Vagina (tissue), 2 donors: Measurements from ENCODE around the gene UBE2O. TPM values are rescaled to one million over a fixed set of nuclear protein-coding genes. Genes with fewer than 3 reads are reported as not detected.

Experiments
- DNase-seq, 2 donors: peaks; one replicate each; pipeline ENCODE4 v3.0.0-alpha.2; 2017; ENCODE audit errors: extremely low spot score in 2 of 2
- H3K27ac ChIP-seq: fragments of 200-600 bp; sonication (generic); one replicate; pipeline ENCODE4 v1.5.1; 2019
- H3K27me3 ChIP-seq: fragments of 200-600 bp; sonication (generic); one replicate; pipeline ENCODE4 v1.5.1; 2019
- H3K36me3 ChIP-seq, 2 donors: fragments of 200-600 bp; sonication (generic); one replicate each; pipeline ENCODE4 v1.5.1; 2017 to 2019
- H3K4me1 ChIP-seq: fragments of 200-600 bp; sonication (generic); one replicate; pipeline ENCODE4 v1.5.1; 2019
- H3K4me3 ChIP-seq, 2 donors: fragments of 200-600 bp; sonication (generic); 1 replicate in 1 of 2; 2 replicates in 1 of 2; pipeline ENCODE4 v1.5.1; 2016 to 2019
- H3K9me3 ChIP-seq: fragments of 200-600 bp; sonication (generic); one replicate; pipeline ENCODE4 v1.5.1; 2019
- POLR2A ChIP-seq, 2 donors: fragments of 450-650 bp; IDR thresholded peaks; one replicate each; pipeline ENCODE4 v1.6.1; 2017; ENCODE audit warnings: antibody characterized with exemption in 2 of 2, mild to moderate bottlenecking in 2 of 2, moderate library complexity in 2 of 2
- POLR2AphosphoS5 ChIP-seq, 2 donors: sonication (generic); formaldehyde crosslinking; IDR thresholded peaks; one replicate each; pipeline ENCODE4 v1.9.0; 2017; ENCODE audit warnings: antibody characterized with exemption in 2 of 2, mild to moderate bottlenecking in 2 of 2, low read depth in 1 of 2; ENCODE audit not compliant: insufficient read depth in 1 of 2
- intact Hi-C: fragments of 100-400 bp; cut with DNase I; formaldehyde crosslinking; loops from one replicate; pipeline ENCODE4 v1.15.1; 2023
- total RNA-seq: library from RNA; depleted of rRNA; stranded (reverse); fragments of >200 nt; gene quantifications from one replicate; pipeline ENCODE4 v1.2.3, GENCODE V29; 2016
- TF ChIP-seq, protein P1 (sequence below), 3 experiments: fragments of 450-650 bp in 2 of 3; fragments of 200-600 bp in 1 of 3; sonication (generic) in 1 of 3; IDR thresholded peaks; one replicate each; pipeline ENCODE4 v1.5.1; 2017 to 2019; ENCODE audit warnings: antibody characterized with exemption in 3 of 3, mild to moderate bottlenecking in 2 of 3, moderate library complexity in 2 of 3

The UBE2O gene
- total RNA-seq, 1 donor from 2014 or later, result 29.7 TPM

DNA sequence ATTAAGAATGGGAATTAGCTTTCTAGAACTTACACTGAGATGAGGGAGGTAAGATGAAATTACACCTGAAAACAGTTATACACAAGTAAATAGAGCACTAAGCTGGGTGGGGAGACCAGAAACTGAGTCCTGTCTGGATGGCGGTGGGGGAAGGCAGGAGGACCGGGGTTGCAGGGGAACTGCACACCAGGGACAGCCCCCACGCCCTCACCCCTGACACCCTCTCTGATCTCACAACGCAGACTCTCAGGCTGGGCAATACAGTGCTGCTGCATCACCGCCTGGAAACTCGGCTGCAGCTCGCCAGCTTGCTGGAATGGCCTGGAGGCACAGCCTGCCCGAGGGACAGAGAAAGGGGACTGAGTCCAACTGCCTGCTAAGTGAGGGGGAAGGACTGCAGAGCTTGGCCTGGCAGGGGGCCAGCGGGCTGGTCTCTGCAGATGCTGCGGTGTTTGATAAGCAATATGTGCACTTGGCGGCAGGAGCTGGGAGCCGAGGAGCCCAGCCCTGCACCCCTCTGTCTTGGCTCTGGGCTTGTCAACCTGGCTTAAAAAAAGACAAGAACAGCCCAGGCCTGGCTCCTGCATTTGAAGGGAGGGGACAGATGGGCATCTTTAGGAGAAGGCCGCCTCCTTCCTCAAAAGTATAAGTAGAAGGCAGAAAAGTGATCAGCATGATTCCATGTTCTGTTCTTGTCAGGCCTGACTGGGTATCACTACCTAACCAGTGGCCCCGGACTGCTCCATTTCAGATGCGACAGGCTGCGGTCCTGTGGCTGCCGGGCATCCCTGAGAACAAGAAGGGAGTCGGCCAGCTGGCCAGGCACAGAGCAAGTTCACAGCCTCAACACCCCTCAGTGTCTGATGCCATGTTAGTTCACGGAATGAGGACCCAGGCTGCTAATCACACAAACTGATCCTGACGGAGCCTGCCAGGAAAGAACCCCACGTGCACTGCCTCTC lies 38.3 kb downstream of the UBE2O start:
- DNase-seq, result peak in 1 of 2 donors; percentile 91
- Histone ChIP-seq H3K27ac (no peak overlapping the region), H3K27me3 (no peaks in the 10 kb centered on the region), H3K4me1 (peaks cover 14% of the 10 kb centered on the region), H3K4me3 (no peak overlapping the region), H3K9me3 (no peaks in the 10 kb centered on the region), H3K36me3 (no peaks in the 10 kb centered on the region)
- no peak for TF ChIP-seq POLR2AphosphoS5 (IDR thresholded peaks at IDR 0.05; ENCODE audit: insufficient read depth in 1 of 2, low read depth in 1 of 2)
- TF ChIP-seq POLR2A (IDR thresholded peaks at IDR 0.05), result no peak
- TF ChIP-seq, protein P1, sequence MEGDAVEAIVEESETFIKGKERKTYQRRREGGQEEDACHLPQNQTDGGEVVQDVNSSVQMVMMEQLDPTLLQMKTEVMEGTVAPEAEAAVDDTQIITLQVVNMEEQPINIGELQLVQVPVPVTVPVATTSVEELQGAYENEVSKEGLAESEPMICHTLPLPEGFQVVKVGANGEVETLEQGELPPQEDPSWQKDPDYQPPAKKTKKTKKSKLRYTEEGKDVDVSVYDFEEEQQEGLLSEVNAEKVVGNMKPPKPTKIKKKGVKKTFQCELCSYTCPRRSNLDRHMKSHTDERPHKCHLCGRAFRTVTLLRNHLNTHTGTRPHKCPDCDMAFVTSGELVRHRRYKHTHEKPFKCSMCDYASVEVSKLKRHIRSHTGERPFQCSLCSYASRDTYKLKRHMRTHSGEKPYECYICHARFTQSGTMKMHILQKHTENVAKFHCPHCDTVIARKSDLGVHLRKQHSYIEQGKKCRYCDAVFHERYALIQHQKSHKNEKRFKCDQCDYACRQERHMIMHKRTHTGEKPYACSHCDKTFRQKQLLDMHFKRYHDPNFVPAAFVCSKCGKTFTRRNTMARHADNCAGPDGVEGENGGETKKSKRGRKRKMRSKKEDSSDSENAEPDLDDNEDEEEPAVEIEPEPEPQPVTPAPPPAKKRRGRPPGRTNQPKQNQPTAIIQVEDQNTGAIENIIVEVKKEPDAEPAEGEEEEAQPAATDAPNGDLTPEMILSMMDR (IDR thresholded peaks at IDR 0.05), result no peak
- intact Hi-C loops, result no loop called here

DNA sequence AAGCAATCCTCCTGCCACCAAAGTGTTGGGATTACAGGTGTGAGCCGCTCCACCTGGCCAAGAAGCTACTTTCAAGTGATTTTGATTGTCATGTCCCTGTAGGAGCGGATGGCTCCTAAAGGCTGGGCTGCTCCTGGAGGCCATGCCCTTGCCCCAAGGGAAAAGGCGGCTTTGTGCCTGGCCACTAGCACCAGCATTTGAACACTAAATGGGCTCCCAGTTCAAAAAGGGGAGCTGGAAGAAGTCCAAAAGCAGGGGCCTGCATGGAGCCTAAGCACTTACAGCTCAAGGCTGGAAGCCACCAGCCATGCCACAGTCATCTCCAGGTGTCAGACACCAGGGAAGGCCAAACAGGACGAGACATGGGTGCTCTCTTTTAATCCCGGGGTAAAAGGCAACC lies 41.7 kb downstream of the UBE2O start:
- TF ChIP-seq POLR2AphosphoS5 (IDR thresholded peaks at IDR 0.05; ENCODE audit: insufficient read depth in 1 of 2, low read depth in 1 of 2) (no peak), POLR2A (IDR thresholded peaks at IDR 0.05) (no peak)
- TF ChIP-seq, protein P1 (IDR thresholded peaks at IDR 0.05), result no peak
- DNase-seq, result no peak
- no peaks in the 10 kb centered on the region for H3K9me3 ChIP-seq
- H3K27me3 ChIP-seq, result no peaks in the 10 kb centered on the region
- no peaks in the 10 kb centered on the region for H3K36me3 ChIP-seq
- intact Hi-C loops, result no loop called here
- H3K27ac ChIP-seq, result no peak overlapping the region
- H3K4me1 ChIP-seq, result peaks cover 10% of the 10 kb centered on the region
- H3K4me3 ChIP-seq, result no peak overlapping the region

DNA sequence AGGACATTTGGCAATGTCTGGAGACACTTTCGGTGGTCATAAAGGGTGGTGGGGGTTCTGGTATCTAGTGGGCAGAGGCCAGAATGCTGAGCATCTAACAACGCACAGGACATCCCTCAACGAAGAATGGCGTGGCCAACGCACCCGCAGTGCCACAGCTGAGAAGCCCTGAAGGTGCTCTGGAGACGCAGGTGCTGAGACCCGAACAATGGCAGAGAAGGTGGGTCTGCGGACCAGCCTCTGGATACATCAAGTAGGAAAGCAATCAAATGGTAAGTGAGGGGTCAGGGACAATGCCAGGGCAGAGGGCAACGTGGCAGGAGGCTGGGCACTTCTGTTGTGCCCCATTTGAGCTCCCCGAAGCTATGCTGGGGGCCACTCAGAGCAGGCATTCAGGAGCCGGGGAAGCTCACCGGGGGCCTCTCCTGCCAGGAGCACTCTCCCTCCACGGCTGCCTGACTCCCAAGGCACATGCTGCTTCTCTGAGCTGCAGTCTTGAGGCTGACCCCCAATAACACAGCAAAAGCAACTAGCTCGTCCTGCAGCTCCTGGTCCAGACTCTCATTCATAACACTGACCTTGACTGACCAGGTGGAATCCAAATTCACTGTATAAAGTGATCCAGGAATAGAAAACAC lies 42.5 kb downstream of the UBE2O start:
- no peak for DNase-seq
- TF ChIP-seq POLR2AphosphoS5 (IDR thresholded peaks at IDR 0.05; ENCODE audit: insufficient read depth in 1 of 2, low read depth in 1 of 2), result no peak
- TF ChIP-seq, protein P1 (IDR thresholded peaks at IDR 0.05), result no peak
- no peak for TF ChIP-seq POLR2A (IDR thresholded peaks at IDR 0.05)
- H3K27ac ChIP-seq, result no peak overlapping the region
- no peak overlapping the region for H3K4me3 ChIP-seq
- intact Hi-C loops, result no loop called here
- H3K9me3 ChIP-seq, result no peaks in the 10 kb centered on the region
- H3K27me3 ChIP-seq, result no peaks in the 10 kb centered on the region
- peaks cover 10% of the 10 kb centered on the region for H3K4me1 ChIP-seq
- no peaks in the 10 kb centered on the region for H3K36me3 ChIP-seq

DNA sequence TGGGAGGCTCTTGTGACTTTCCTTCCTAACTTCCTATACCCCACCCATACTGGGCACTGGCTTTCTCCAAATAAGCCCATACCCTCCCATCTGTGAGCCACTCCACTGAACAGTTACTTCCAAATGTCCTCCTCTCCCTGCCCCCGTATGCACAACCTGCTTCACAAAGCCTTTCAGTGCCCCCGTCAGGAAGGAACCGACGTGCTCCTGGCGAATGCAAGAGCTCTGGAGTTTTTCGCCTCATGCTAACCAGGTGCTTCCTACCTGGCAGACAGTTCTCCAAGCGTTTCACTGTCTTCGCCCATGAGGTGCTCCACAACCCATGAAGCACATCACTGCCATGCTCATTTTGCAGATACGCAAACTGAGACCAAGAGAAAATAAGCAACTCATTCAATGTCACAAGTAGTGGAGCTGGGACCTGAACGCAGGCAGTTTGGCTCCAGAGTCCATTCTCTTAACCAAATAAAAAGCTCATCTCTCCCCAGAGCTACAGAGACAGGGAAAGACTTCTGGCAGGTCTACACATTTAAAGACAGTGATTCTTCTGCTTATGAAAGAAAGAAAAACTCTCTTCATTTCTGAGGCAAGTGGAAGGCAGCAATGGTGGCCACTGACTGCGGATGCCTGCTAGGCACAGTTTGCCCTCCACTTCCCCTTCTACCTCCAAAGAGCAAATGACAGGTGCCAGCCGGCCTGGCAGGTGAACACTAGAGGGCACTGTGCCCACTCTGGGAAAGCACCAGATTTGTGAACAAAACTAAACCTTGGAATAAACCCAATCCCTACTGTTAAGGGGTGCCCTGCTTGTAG lies 44.7 kb downstream of the UBE2O start:
- Histone ChIP-seq H3K4me1 (no peaks in the 10 kb centered on the region), H3K9me3 (no peaks in the 10 kb centered on the region), H3K4me3 (no peak overlapping the region), H3K36me3 (peaks cover 0 to 8% of the 10 kb centered on the region in 2 donors), H3K27ac (no peak overlapping the region), H3K27me3 (no peaks in the 10 kb centered on the region)
- no peak for DNase-seq
- TF ChIP-seq POLR2AphosphoS5 (IDR thresholded peaks at IDR 0.05; ENCODE audit: insufficient read depth in 1 of 2, low read depth in 1 of 2), result no peak
- no peak for TF ChIP-seq POLR2A (IDR thresholded peaks at IDR 0.05)
- TF ChIP-seq, protein P1 (IDR thresholded peaks at IDR 0.05), result peak; percentile 21 to 39 (median 30)
- intact Hi-C loops, result loop anchor here (10.0 kb wide), 1 partner anchor 97 kb away; the partner anchor contains the start of gene RHBDF2
